HepG2 (cell line): ENCODE data around the gene SDK2. TPM values are rescaled to one million over a fixed set of nuclear protein-coding genes. Genes with fewer than 3 reads are reported as not detected.

ENCODE experiments used
- ATAC-seq: fragments of 200-7000 bp; cut with Tn5 transposase; 3 replicates; pipeline ENCODE4 v1.9.1; 2020; ENCODE audit warnings: mild to moderate bottlenecking, moderate library complexity
- BruUV-seq: library from RNA; stranded (reverse); fragments of 400-500 nt; replicated peaks from 2 replicates; lab custom pipeline; 2021; lab: Mats Ljungman, UMichigan
- CTCF ChIA-PET: fragments of 300-600 bp; formaldehyde crosslinking; extraction: SDS; loops from one replicate; lab custom pipeline; 2021; ENCODE audit warnings: low total read pairs, inconsistent platforms, low intra/inter-chr PET ratio; lab: Yijun Ruan, JAX
- POLR2A ChIA-PET: fragments of 350-600 bp; sonication (Branson Sonifier 250); formaldehyde crosslinking; loops from one replicate; lab custom pipeline; 2020; ENCODE audit warnings: antibody characterized with exemption, inconsistent platforms; lab: Yijun Ruan, JAX
- DNase-seq: peaks from one replicate; pipeline ENCODE4 v3.0.0-alpha.2; 2015; ENCODE audit warnings: low spot score
- FAIRE-seq: peaks from 3 replicates; lab custom pipeline; 2011; peaks lifted over from hg19 to GRCh38; lab: Jason Lieb, UNC
- H2AFZ ChIP-seq: one replicate; pipeline ENCODE4 v1.6.1; 2011; ENCODE audit warnings: low read length, inconsistent platforms
- H3K27ac ChIP-seq: fragments of 300-600 bp; 3 replicates; pipeline ENCODE4 v1.8.0; 2011; ENCODE audit warnings: mixed run types, mild to moderate bottlenecking, mixed read lengths, low read length, inconsistent platforms; ENCODE audit not compliant: insufficient read depth; ENCODE audit errors: extremely low read length
- H3K27me3 ChIP-seq, 2 experiments: fragments of 200-600 bp in 1 of 2; 2 replicates in 1 of 2; 3 replicates in 1 of 2; pipeline versions ENCODE4 v1.6.0 to v1.8.0; 2011; ENCODE audit warnings: low read length in 2 of 2, mild to moderate bottlenecking in 2 of 2, moderate library complexity in 2 of 2, inconsistent platforms in 1 of 2; ENCODE audit not compliant: insufficient read depth in 2 of 2, control insufficient read depth in 1 of 2
- H3K36me3 ChIP-seq, 2 experiments: fragments of 200-600 bp in 1 of 2; replicated peaks in 1 of 2; 2 replicates in 1 of 2; 3 replicates in 1 of 2; pipeline versions ENCODE4 v1.5.1 to v1.8.0; 2011; ENCODE audit warnings: low read length in 2 of 2, inconsistent platforms in 1 of 2; ENCODE audit not compliant: insufficient read depth in 2 of 2, control insufficient read depth in 1 of 2
- H3K4me1 ChIP-seq: 2 replicates; pipeline ENCODE4 v1.5.1; 2012; ENCODE audit warnings: low read length, inconsistent platforms; ENCODE audit not compliant: insufficient read depth
- H3K4me2 ChIP-seq: 2 replicates; pipeline ENCODE4 v1.6.0; 2011; ENCODE audit warnings: low read depth, low read length, inconsistent platforms
- H3K4me3 ChIP-seq, 3 experiments: fragments of 200-600 bp in 1 of 3; sonication (generic), shearing (Covaris generic) in 1 of 3; replicated peaks in 1 of 3; 2 replicates each; pipeline ENCODE4 v1.5.1; 2011 to 2016; ENCODE audit warnings: low read length in 3 of 3, inconsistent platforms in 2 of 3, low read depth in 2 of 3, mild to moderate bottlenecking in 2 of 3, control low read depth in 1 of 3, mixed read lengths in 1 of 3; ENCODE audit not compliant: insufficient read depth in 1 of 3
- H3K79me2 ChIP-seq: one replicate; pipeline ENCODE4 v1.6.1; 2011; ENCODE audit warnings: low read length, inconsistent platforms; ENCODE audit not compliant: insufficient read depth
- H3K9ac ChIP-seq: 2 replicates; pipeline ENCODE4 v1.6.0; 2011; ENCODE audit warnings: mild to moderate bottlenecking, low read depth, low read length, inconsistent platforms; ENCODE audit not compliant: insufficient read depth
- H3K9me3 ChIP-seq: 2 replicates; pipeline ENCODE4 v1.5.1; 2012; ENCODE audit warnings: mild to moderate bottlenecking, low read length
- H4K20me1 ChIP-seq: 2 replicates; pipeline ENCODE4 v1.6.0; 2011; ENCODE audit warnings: inconsistent platforms, mild to moderate bottlenecking, low read length, moderate library complexity; ENCODE audit not compliant: insufficient read depth
- EHMT2 ChIP-seq: fragments of 200-600 bp; sonication (generic); IDR thresholded peaks from 2 replicates; pipeline ENCODE4 v1.7.0; 2017; ENCODE audit warnings: antibody characterized with exemption, low read depth, low read length, borderline replicate concordance
- MNT ChIP-seq: fragments of 450-650 bp; IDR thresholded peaks from 2 replicates; pipeline ENCODE4 v1.6.1; 2016
- NFRKB ChIP-seq: fragments of 450-650 bp; IDR thresholded peaks from 2 replicates; pipeline ENCODE4 v1.6.1; 2017
- SP4 ChIP-seq: sonication (generic); formaldehyde crosslinking; IDR thresholded peaks from 2 replicates; pipeline ENCODE4 v1.8.1; 2023; ENCODE audit warnings: mild to moderate bottlenecking, missing genetic modification reagents
- XBP1 ChIP-seq: sonication (generic); formaldehyde crosslinking; IDR thresholded peaks from 2 replicates; pipeline ENCODE4 v1.5.0; 2020; ENCODE audit warnings: missing genetic modification reagents
- ZBTB33 ChIP-seq: sonication (generic); formaldehyde crosslinking; IDR thresholded peaks from 2 replicates; pipeline ENCODE4 v1.4.0; 2020; ENCODE audit warnings: missing genetic modification reagents
- ZKSCAN1 ChIP-seq: fragments of 150-350 bp; IDR thresholded peaks from 2 replicates; pipeline ENCODE4 v1.6.1; 2014; ENCODE audit warnings: low read length
- ZNF17 ChIP-seq: sonication (generic); formaldehyde crosslinking; IDR thresholded peaks from 2 replicates; pipeline ENCODE4 v1.5.0; 2020; ENCODE audit warnings: mild to moderate bottlenecking, missing genetic modification reagents
- ZNF180 ChIP-seq: sonication (generic); formaldehyde crosslinking; IDR thresholded peaks from 2 replicates; pipeline ENCODE4 v1.4.0; 2020; ENCODE audit warnings: low read depth, missing genetic modification reagents, borderline replicate concordance
- ZNF629 ChIP-seq: sonication (generic); formaldehyde crosslinking; conservative IDR thresholded peaks from 2 replicates; pipeline ENCODE4 v1.5.0; 2020; ENCODE audit warnings: missing genetic modification reagents
- WGBS: methylation state at CpG from one replicate; pipeline ENCODE4 v1.1.6; 2017; ENCODE audit warnings: low lambda C conversion rate; 5-methylcytosine and 5-hydroxymethylcytosine counted together
- in situ Hi-C: cut with HindIII; loops from 2 replicates; pipeline ENCODE4 v1.10.0; 2017; ENCODE audit warnings: low pct_unique_long_range_greater_than_20kb; ENCODE audit not compliant: extremely low pct_ligation_motif_present
- intact Hi-C: fragments of 100-400 bp; cut with micrococcal nuclease; formaldehyde crosslinking; loops from one replicate; pipeline ENCODE4 v1.10.0; 2022; ENCODE audit not compliant: unreplicated experiment
- polyA plus RNA-seq, 8 experiments: library from polyadenylated mRNA; depleted of rRNA in 3 of 8; stranded (reverse) in 7 of 8; unstranded in 1 of 8; fragments of >200 nt; fragmentation: Illumina TruSeq in 4 of 8; extraction: Trizol in 4 of 8; gene quantifications; 2 replicates each; pipeline versions ENCODE4 v1.2.1 to v1.2.3, GENCODE V29; 2011 to 2016; ENCODE audit warnings: low read depth in 4 of 8, missing spikeins in 1 of 8, mixed read lengths in 1 of 8; ENCODE audit not compliant: insufficient read depth in 1 of 8
- total RNA-seq, 5 experiments: library from RNA; depleted of rRNA; stranded (reverse); fragments of >200 nt; fragmentation: Illumina TruSeq; extraction: Trizol; gene quantifications; 2 replicates each; pipeline ENCODE4 v1.2.3, GENCODE V29; 2016; ENCODE audit warnings: low read depth in 1 of 5
- TF ChIP-seq, protein P1 (sequence below): sonication (generic); formaldehyde crosslinking; IDR thresholded peaks from 2 replicates; pipeline ENCODE4 v1.4.0; 2020; ENCODE audit warnings: missing genetic modification reagents
- TF ChIP-seq, protein P2 (sequence below): sonication (generic); formaldehyde crosslinking; IDR thresholded peaks from 2 replicates; pipeline ENCODE4 v1.4.0; 2020; ENCODE audit warnings: missing genetic modification reagents

The SDK2 gene
- total and polyA plus RNA-seq, 2 of the 13 experiments (the other 11 are each of a cell fraction or from before 2014, with no cell fraction given): not detected

DNA sequence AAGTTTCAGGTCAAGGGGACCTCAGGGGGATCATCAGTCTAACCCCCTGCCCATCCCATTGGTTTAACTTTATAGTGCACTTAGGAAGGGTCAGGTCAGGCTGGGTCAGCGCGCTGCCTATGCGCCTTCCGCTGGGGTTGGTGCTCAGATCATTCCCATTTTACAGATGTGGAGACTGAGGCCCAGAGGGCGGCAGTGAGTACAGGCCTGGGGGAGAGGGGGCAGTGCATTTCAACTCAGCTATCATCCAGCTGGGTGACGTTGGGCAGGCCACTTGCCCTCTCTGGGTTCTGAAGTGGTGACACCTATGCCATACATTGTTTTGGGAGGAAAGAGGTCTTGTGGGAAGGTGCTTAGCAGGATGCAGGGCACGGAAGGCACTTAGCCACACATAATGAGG is 204.6 kb downstream of the SDK2 start:
- Histone ChIP-seq H2AFZ (no peak overlapping the region), H3K27ac (no peak overlapping the region), H3K9me3 (no peaks in the 10 kb centered on the region), H3K36me3 (no peaks in the 10 kb centered on the region), H3K79me2 (no peaks in the 10 kb centered on the region), H4K20me1 (no peaks in the 10 kb centered on the region), H3K27me3 (peaks cover 11 to 59% of the 10 kb centered on the region in 2 experiments; a peak in 4 of 5 replicates), H3K4me1 (no peaks in the 10 kb centered on the region), H3K9ac (no peak overlapping the region), H3K4me3 (no peak overlapping the region), H3K4me2 (no peak overlapping the region)
- ChIA-PET CTCF (no interaction called here), POLR2A (no interaction called here)
- FAIRE-seq (no peak), DNase-seq (no peak), ATAC-seq (no peak)
- intact Hi-C loops: no loop called here
- 73% methylated on average over 7 of the region's 7 CpGs for WGBS
- in situ Hi-C loops: loop anchor here (10.0 to 25.0 kb wide), 2 partner anchors 523 to 745 kb away; no protein-coding TSS in a partner anchor
- no TSS peak for BruUV-seq
- TF ChIP-seq MNT (no peak), ZNF629 (CRISPR knock-in tag) (peak; percentile 77), ZNF17 (no peak), ZBTB33 (CRISPR knock-in tag) (no peak), EHMT2 (no peak), SP4 (CRISPR knock-in tag) (no peak), ZKSCAN1 (no peak), XBP1 (no peak), NFRKB (no peak), ZNF180 (CRISPR knock-in tag) (no peak)
- TF ChIP-seq, protein P1, sequence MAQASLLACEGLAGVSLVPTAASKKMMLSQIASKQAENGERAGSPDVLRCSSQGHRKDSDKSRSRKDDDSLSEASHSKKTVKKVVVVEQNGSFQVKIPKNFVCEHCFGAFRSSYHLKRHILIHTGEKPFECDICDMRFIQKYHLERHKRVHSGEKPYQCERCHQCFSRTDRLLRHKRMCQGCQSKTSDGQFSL: no peak
- TF ChIP-seq, protein P2, sequence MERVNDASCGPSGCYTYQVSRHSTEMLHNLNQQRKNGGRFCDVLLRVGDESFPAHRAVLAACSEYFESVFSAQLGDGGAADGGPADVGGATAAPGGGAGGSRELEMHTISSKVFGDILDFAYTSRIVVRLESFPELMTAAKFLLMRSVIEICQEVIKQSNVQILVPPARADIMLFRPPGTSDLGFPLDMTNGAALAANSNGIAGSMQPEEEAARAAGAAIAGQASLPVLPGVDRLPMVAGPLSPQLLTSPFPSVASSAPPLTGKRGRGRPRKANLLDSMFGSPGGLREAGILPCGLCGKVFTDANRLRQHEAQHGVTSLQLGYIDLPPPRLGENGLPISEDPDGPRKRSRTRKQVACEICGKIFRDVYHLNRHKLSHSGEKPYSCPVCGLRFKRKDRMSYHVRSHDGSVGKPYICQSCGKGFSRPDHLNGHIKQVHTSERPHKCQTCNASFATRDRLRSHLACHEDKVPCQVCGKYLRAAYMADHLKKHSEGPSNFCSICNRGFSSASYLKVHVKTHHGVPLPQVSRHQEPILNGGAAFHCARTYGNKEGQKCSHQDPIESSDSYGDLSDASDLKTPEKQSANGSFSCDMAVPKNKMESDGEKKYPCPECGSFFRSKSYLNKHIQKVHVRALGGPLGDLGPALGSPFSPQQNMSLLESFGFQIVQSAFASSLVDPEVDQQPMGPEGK (CRISPR knock-in tag): no peak
